Ecto neural progenitor cell (in vitro differentiated cells): ENCODE results near the gene BBS2.

Experiments used
- DNase-seq: peaks from one replicate; pipeline ENCODE4 v3.0.0-alpha.2; 2018; ENCODE audit warnings: low spot score

BBS2 gene

GRCh38 chr16:56475201-56475600 lies 44.6 kb downstream of the BBS2 start:
- DNase-seq, result no peak

- no peak for DNase-seq
These were observed 49.2 kb downstream of the BBS2 start for GRCh38 chr16:56470666-56471065.

- no peak for DNase-seq
These were observed 49.6 kb downstream of the BBS2 start for GRCh38 chr16:56470232-56470631.

- no peak for DNase-seq
These were observed 50.1 kb downstream of the BBS2 start for GRCh38 chr16:56469748-56470147.

GRCh38 chr16:56468800-56469199 lies 51.0 kb downstream of the BBS2 start:
- DNase-seq, result no peak

- DNase-seq, result no peak
These were observed 53.5 kb downstream of the BBS2 start for GRCh38 chr16:56466344-56466743.

GRCh38 chr16:56463153-56463552 lies 56.7 kb downstream of the BBS2 start:
- DNase-seq, result no peak

GRCh38 chr16:56462064-56462796 lies 57.6 kb downstream of the BBS2 start:
- no peak for DNase-seq

GRCh38 chr16:56460101-56460500 lies 59.7 kb downstream of the BBS2 start:
- no peak for DNase-seq

- no peak for DNase-seq
These were observed 61.8 kb downstream of the BBS2 start for GRCh38 chr16:56457927-56458470.

GRCh38 chr16:56451753-56452689 lies 67.8 kb downstream of the BBS2 start:
- no peak for DNase-seq

GRCh38 chr16:56450986-56451752 lies 68.7 kb downstream of the BBS2 start, which contains the start of the genes NUDT21 and OGFOD1:
Gene NUDT21, minus strand, starts transcription at chr16:56451332. Its CDS starts 130 bp downstream, at chr16:56451202.
Gene OGFOD1, plus strand, starts transcription at chr16:56451554. Its CDS starts 59 bp downstream, at chr16:56451613.
- DNase-seq, result peak; percentile 94

GRCh38 chr16:56450275-56450985 lies 69.4 kb downstream of the BBS2 start:
- DNase-seq, result no peak

- DNase-seq, result no peak
These were observed 71.8 kb downstream of the BBS2 start for GRCh38 chr16:56448005-56448404.

GRCh38 chr16:56447286-56447685 lies 72.5 kb downstream of the BBS2 start:
- no peak for DNase-seq

- DNase-seq, result no peak
These were observed 81.8 kb downstream of the BBS2 start for GRCh38 chr16:56438038-56438437.

GRCh38 chr16:56436258-56436657 lies 83.6 kb downstream of the BBS2 start:
- DNase-seq, result no peak
